Measurements from ENCODE around the gene CCDC180.
"Not testable (repeated sequence)": the region's sequence is repeated elsewhere in the genome, so short reads cannot be mapped to it uniquely, and the experiment has no call there.

The CCDC180 gene

GRCh38 chr9:97307500-97308163, at the start of gene CCDC180:
TSS of gene CCDC180 (plus strand) at chr9:97307659. CDS start at chr9:97308064, 405 bp downstream.
- DNase-seq, result no peak

GRCh38 chr9:97259834-97260514, 47.5 kb upstream of the CCDC180 start:
- not testable (repeated sequence) for DNase-seq

GRCh38 chr9:97271292-97271691, 36.2 kb upstream of the CCDC180 start:
- no peak for DNase-seq

GRCh38 chr9:97272072-97272471, 35.4 kb upstream of the CCDC180 start:
- DNase-seq, result no peak

GRCh38 chr9:97276310-97276852, 31.1 kb upstream of the CCDC180 start:
- no peak for DNase-seq

- DNase-seq, result no peak
These were observed 29.5 kb upstream of the CCDC180 start for GRCh38 chr9:97277953-97278352.

- no peak for DNase-seq
These were observed 26.6 kb upstream of the CCDC180 start for GRCh38 chr9:97280755-97281330.

GRCh38 chr9:97283768-97284167, 23.7 kb upstream of the CCDC180 start:
- no peak for DNase-seq

GRCh38 chr9:97284798-97285197, 22.7 kb upstream of the CCDC180 start:
- no peak for DNase-seq

GRCh38 chr9:97292200-97292599, 15.3 kb upstream of the CCDC180 start:
- DNase-seq, result no peak

- peak; percentile 1 for DNase-seq
These were observed 14.2 kb upstream of the CCDC180 start for GRCh38 chr9:97293207-97293721.

GRCh38 chr9:97293818-97294217, 13.6 kb upstream of the CCDC180 start:
- DNase-seq, result no peak

GRCh38 chr9:97297889-97298288, 9.6 kb upstream of the CCDC180 start:
- DNase-seq, result no peak

GRCh38 chr9:97299809-97300414, 7.5 kb upstream of the CCDC180 start:
- DNase-seq, result no peak

- no peak for DNase-seq
These were observed 6.9 kb upstream of the CCDC180 start for GRCh38 chr9:97300586-97300985.

- no peak for DNase-seq
These were observed 5.5 kb upstream of the CCDC180 start for GRCh38 chr9:97301974-97302373.

GRCh38 chr9:97304586-97304985, 2.9 kb upstream of the CCDC180 start:
- no peak for DNase-seq

GRCh38 chr9:97305501-97306298, 1.8 kb upstream of the CCDC180 start:
- no peak for DNase-seq

GRCh38 chr9:97307091-97307490, 368 bp upstream of the CCDC180 start:
- peak; percentile 35 for DNase-seq

- DNase-seq, result no peak
These were observed 1.8 kb downstream of the CCDC180 start for GRCh38 chr9:97309260-97309659.

- DNase-seq, result no peak
These were observed 2.6 kb downstream of the CCDC180 start for GRCh38 chr9:97310023-97310422.

- no peak for DNase-seq
These were observed 3.4 kb downstream of the CCDC180 start for GRCh38 chr9:97310896-97311295.
